Loucy (cell line): ENCODE measurements around the gene BBS5.

Experiments
- H2AFZ ChIP-seq: fragments of 200-600 bp; sonication (generic); 2 replicates; pipeline ENCODE4 v1.6.0; 2016; ENCODE audit warnings: antibody characterized with exemption, mild to moderate bottlenecking, low read length, moderate library complexity
- H3F3A ChIP-seq: fragments of 200-600 bp; 2 replicates; pipeline ENCODE4 v1.6.0; 2016; ENCODE audit warnings: antibody characterized with exemption, low read depth, mild to moderate bottlenecking
- H3K27me3 ChIP-seq: fragments of 200-600 bp; sonication (generic); 2 replicates; pipeline ENCODE4 v1.6.1; 2014; ENCODE audit warnings: low read length, mild to moderate bottlenecking; ENCODE audit not compliant: insufficient read depth, poor library complexity, severe bottlenecking
- H3K36me3 ChIP-seq: fragments of 200-600 bp; sonication (generic); 2 replicates; pipeline ENCODE4 v1.6.1; 2016; ENCODE audit warnings: low read length; ENCODE audit not compliant: insufficient read depth
- H3K4me1 ChIP-seq: fragments of 200-600 bp; sonication (generic); 2 replicates; pipeline ENCODE4 v1.5.1; 2014; ENCODE audit warnings: low read length, mild to moderate bottlenecking; ENCODE audit not compliant: insufficient read depth, poor library complexity, severe bottlenecking
- H3K4me2 ChIP-seq: fragments of 200-600 bp; sonication (generic); 2 replicates; pipeline ENCODE4 v1.6.0; 2014; ENCODE audit warnings: antibody characterized with exemption, low read length, low read depth, mild to moderate bottlenecking; ENCODE audit not compliant: poor library complexity, severe bottlenecking
- H3K4me3 ChIP-seq: fragments of 200-600 bp; sonication (generic); 2 replicates; pipeline ENCODE4 v1.5.1; 2014; ENCODE audit warnings: low read length, mild to moderate bottlenecking, mixed read lengths; ENCODE audit not compliant: poor library complexity, severe bottlenecking
- H3K79me2 ChIP-seq: fragments of 200-600 bp; sonication (generic); 2 replicates; pipeline ENCODE4 v1.6.1; 2014; ENCODE audit warnings: low read length; ENCODE audit not compliant: insufficient read depth
- H3K9ac ChIP-seq: fragments of 200-600 bp; sonication (generic); 2 replicates; pipeline ENCODE4 v1.6.0; 2014; ENCODE audit warnings: mild to moderate bottlenecking, low read depth, low read length, moderate library complexity; ENCODE audit not compliant: poor library complexity, severe bottlenecking
- H3K9me2 ChIP-seq: fragments of 200-600 bp; sonication (generic); replicated peaks from 2 replicates; pipeline ENCODE4 v1.6.1; 2016; ENCODE audit warnings: low read depth, low read length, mixed read lengths
- H3K9me3 ChIP-seq: fragments of 200-600 bp; sonication (generic); 2 replicates; pipeline ENCODE4 v1.6.1; 2014; ENCODE audit warnings: mild to moderate bottlenecking, antibody characterized with exemption, low read length, low read depth; ENCODE audit not compliant: insufficient read depth
- H4K20me1 ChIP-seq: fragments of 200-600 bp; sonication (generic); 2 replicates; pipeline ENCODE4 v1.6.0; 2014; ENCODE audit warnings: antibody characterized with exemption, low read length, mild to moderate bottlenecking; ENCODE audit not compliant: insufficient read depth, poor library complexity, severe bottlenecking
- CTCF ChIP-seq: fragments of 200-600 bp; sonication (generic); conservative IDR thresholded peaks from 2 replicates; pipeline ENCODE4 v1.5.1; 2014; ENCODE audit warnings: mild to moderate bottlenecking, antibody characterized with exemption, low read length
- EZH2phosphoT487 ChIP-seq: fragments of 200-600 bp; IDR thresholded peaks from 2 replicates; pipeline ENCODE4 v1.6.1; 2018; ENCODE audit warnings: antibody characterized with exemption, mild to moderate bottlenecking, moderate library complexity, borderline replicate concordance

BBS5 gene

GRCh38 chr2:169509298-169509885 lies 30.1 kb downstream of the BBS5 start, which contains the start of gene KLHL41:
Gene KLHL41 (plus strand): TSS chr2:169509702. CDS start chr2:169509779, 77 bp downstream.
- H3K4me3 ChIP-seq: no peak within 1 kb of the TSS
- H3K36me3 ChIP-seq: no peaks in the 10 kb centered on the region
- H3K9ac ChIP-seq: no peak within 1 kb of the TSS
- no peaks in the 10 kb centered on the region for H4K20me1 ChIP-seq
- no peaks in the 10 kb centered on the region for H3F3A ChIP-seq
- no peak within 1 kb of the TSS for H2AFZ ChIP-seq
- TF ChIP-seq CTCF (no peak), EZH2phosphoT487 (no peak)
- no peaks in the 10 kb centered on the region for H3K9me2 ChIP-seq
- no peaks in the 10 kb centered on the region for H3K27me3 ChIP-seq
- H3K9me3 ChIP-seq: no peaks in the 10 kb centered on the region
- peaks cover 4% of the 10 kb centered on the region for H3K4me1 ChIP-seq
- no peak within 1 kb of the TSS for H3K4me2 ChIP-seq
- no peaks in the 10 kb centered on the region for H3K79me2 ChIP-seq

- H3K4me3 ChIP-seq: no peak overlapping the region
These were observed 30.7 kb downstream of the BBS5 start for GRCh38 chr2:169509955-169510354.

GRCh38 chr2:169510496-169510895 lies 31.2 kb downstream of the BBS5 start:
- H3K27me3 ChIP-seq: no peaks in the 10 kb centered on the region
- no peak overlapping the region for H2AFZ ChIP-seq
- H3K79me2 ChIP-seq: no peaks in the 10 kb centered on the region
- H3F3A ChIP-seq: no peaks in the 10 kb centered on the region
- H3K4me1 ChIP-seq: peaks cover 4% of the 10 kb centered on the region
- no peaks in the 10 kb centered on the region for H3K9me3 ChIP-seq
- H3K9me2 ChIP-seq: no peaks in the 10 kb centered on the region
- TF ChIP-seq EZH2phosphoT487: no peak
- TF ChIP-seq CTCF: no peak
- H3K4me2 ChIP-seq: no peak overlapping the region
- no peaks in the 10 kb centered on the region for H3K36me3 ChIP-seq
- H3K4me3 ChIP-seq: no peak overlapping the region
- no peak overlapping the region for H3K9ac ChIP-seq
- no peaks in the 10 kb centered on the region for H4K20me1 ChIP-seq

More at GRCh38 chr2:169509955-169510354, 30.7 kb downstream of the BBS5 start:
- Histone ChIP-seq H4K20me1 (no peaks in the 10 kb centered on the region), H3F3A (no peaks in the 10 kb centered on the region), H3K4me2 (no peak overlapping the region), H3K79me2 (no peaks in the 10 kb centered on the region), H3K4me1 (peaks cover 4% of the 10 kb centered on the region), H3K9ac (no peak overlapping the region), H3K9me2 (no peaks in the 10 kb centered on the region), H3K27me3 (no peaks in the 10 kb centered on the region), H3K9me3 (no peaks in the 10 kb centered on the region), H3K36me3 (no peaks in the 10 kb centered on the region), H2AFZ (no peak overlapping the region)
- TF ChIP-seq EZH2phosphoT487 (no peak), CTCF (no peak)
